K562 (cell line): Measurements from ENCODE around the gene LNX2. TPM values are rescaled to one million over a fixed set of nuclear protein-coding genes. Genes with fewer than 3 reads are reported as not detected.

Experiments used
- ATAC-seq: fragments of 200-7000 bp; cut with Tn5 transposase; 3 replicates; pipeline ENCODE4 v1.9.1; 2020; ENCODE audit warnings: moderate library complexity
- BruUV-seq: library from RNA; stranded (reverse); fragments of 400-500 nt; replicated peaks from 2 replicates; lab custom pipeline; 2021; lab: Mats Ljungman, UMichigan
- CTCF ChIA-PET: fragments of 300-600 bp; formaldehyde crosslinking; extraction: SDS; loops from one replicate; lab custom pipeline; 2021; ENCODE audit warnings: low intra/inter-chr PET ratio; lab: Yijun Ruan, JAX
- POLR2A ChIA-PET: fragments of 300-600, 350-650 bp; sonication (Branson Sonifier 250); formaldehyde crosslinking; extraction: SDS; loops from one replicate; lab custom pipeline; 2021; ENCODE audit warnings: antibody characterized with exemption, inconsistent platforms; lab: Yijun Ruan, JAX
- DNase-seq, 4 experiments: peaks; one replicate each; pipeline versions ENCODE4 v3.0.0 to v3.0.0-alpha.2; 2011 to 2018; ENCODE audit warnings: low spot score in 3 of 4, mixed read lengths in 3 of 4; ENCODE audit errors: extremely low read depth in 1 of 4
- FAIRE-seq: peaks from 2 replicates; lab custom pipeline; 2011; peaks lifted over from hg19 to GRCh38; lab: Jason Lieb, UNC
- H2AFZ ChIP-seq: 2 replicates; pipeline ENCODE4 v1.6.0; 2011; ENCODE audit warnings: low read depth, low read length, control low read depth, inconsistent platforms
- H3K27ac ChIP-seq: fragments of 200-600 bp; 3 replicates; pipeline ENCODE4 v1.8.0; 2011; ENCODE audit warnings: low read depth, mild to moderate bottlenecking, control low read depth, inconsistent platforms, low read length, moderate library complexity, mixed read lengths; ENCODE audit errors: extremely low read depth
- H3K27me3 ChIP-seq, 2 experiments: fragments of 300-600 bp in 1 of 2; 2 replicates in 1 of 2; 3 replicates in 1 of 2; pipeline versions ENCODE4 v1.6.0 to v1.8.0; 2011; ENCODE audit warnings: inconsistent platforms in 2 of 2, low read length in 2 of 2, mild to moderate bottlenecking in 1 of 2, mixed read lengths in 1 of 2, moderate library complexity in 1 of 2; ENCODE audit not compliant: control insufficient read depth in 2 of 2, insufficient read depth in 2 of 2
- H3K36me3 ChIP-seq: fragments of 300-600 bp; 3 replicates; pipeline ENCODE4 v1.8.0; 2011; ENCODE audit warnings: mild to moderate bottlenecking, low read length, inconsistent platforms; ENCODE audit not compliant: control insufficient read depth, insufficient read depth
- H3K4me1 ChIP-seq, 2 experiments: fragments of 200-600 bp in 1 of 2; replicated peaks in 1 of 2; 2 replicates in 1 of 2; 3 replicates in 1 of 2; pipeline versions ENCODE4 v1.5.1 to v1.8.0; 2011; ENCODE audit warnings: inconsistent platforms in 2 of 2, low read length in 2 of 2, mild to moderate bottlenecking in 1 of 2, mixed read lengths in 1 of 2, moderate library complexity in 1 of 2; ENCODE audit not compliant: control insufficient read depth in 2 of 2, insufficient read depth in 2 of 2
- H3K4me2 ChIP-seq: 2 replicates; pipeline ENCODE4 v1.6.1; 2011; ENCODE audit warnings: low read length, control low read depth, inconsistent platforms, mixed read lengths; ENCODE audit not compliant: insufficient read depth
- H3K4me3 ChIP-seq: fragments of 200-600 bp; sonication (generic), shearing (Covaris generic); 2 replicates; pipeline ENCODE4 v1.5.1; 2016; ENCODE audit warnings: control low read depth, inconsistent platforms
- H3K79me2 ChIP-seq: fragments of 200-600 bp; 3 replicates; pipeline ENCODE4 v1.8.0; 2011; ENCODE audit warnings: low read length, inconsistent platforms; ENCODE audit not compliant: control insufficient read depth, insufficient read depth
- H3K9ac ChIP-seq, 2 experiments: 2 replicates each; pipeline versions ENCODE4 v1.6.0 to v1.6.1; 2011; ENCODE audit warnings: low read depth in 2 of 2, low read length in 2 of 2, control low read depth in 1 of 2, inconsistent platforms in 1 of 2, mild to moderate bottlenecking in 1 of 2, mixed read lengths in 1 of 2; ENCODE audit not compliant: insufficient read depth in 1 of 2
- H3K9me1 ChIP-seq: one replicate; pipeline ENCODE4 v1.6.0; 2011; ENCODE audit warnings: inconsistent platforms, mild to moderate bottlenecking, low read length, moderate library complexity; ENCODE audit not compliant: control insufficient read depth, insufficient read depth
- H3K9me3 ChIP-seq: replicated peaks from 2 replicates; pipeline ENCODE4 v1.5.1; 2011; ENCODE audit warnings: low read depth, low read length, inconsistent platforms; ENCODE audit not compliant: control insufficient read depth, insufficient read depth
- H4K20me1 ChIP-seq: replicated peaks from 2 replicates; pipeline ENCODE4 v1.6.1; 2011; ENCODE audit warnings: low read length, inconsistent platforms, mixed read lengths; ENCODE audit not compliant: control insufficient read depth, insufficient read depth
- CC2D1A ChIP-seq: fragments of 450-650 bp; IDR thresholded peaks from 2 replicates; pipeline ENCODE4 v1.6.1; 2017; ENCODE audit warnings: mild to moderate bottlenecking
- FOXA3 ChIP-seq, 2 experiments: fragments of 450-650 bp in 1 of 2; sonication (generic) in 1 of 2; formaldehyde crosslinking; IDR thresholded peaks in 1 of 2; conservative IDR thresholded peaks in 1 of 2; 2 replicates each; pipeline versions ENCODE4 v1.4.0 to v1.8.0; 2020 to 2022; ENCODE audit warnings: mild to moderate bottlenecking in 2 of 2, missing genetic modification reagents in 1 of 2
- MTA3 ChIP-seq: fragments of 450-650 bp; formaldehyde crosslinking; IDR thresholded peaks from 2 replicates; pipeline ENCODE4 v1.6.1; 2017; ENCODE audit warnings: mild to moderate bottlenecking, borderline replicate concordance
- MXI1 ChIP-seq: IDR thresholded peaks from 2 replicates; pipeline ENCODE4 v1.6.1; 2011; ENCODE audit warnings: low read depth, mild to moderate bottlenecking, improper control_type of control experiment, low read length
- MYC ChIP-seq, 2 experiments: fragments of 250-450 bp in 1 of 2; sonication (Bioruptor Pico) in 1 of 2; IDR thresholded peaks; 2 replicates each; pipeline versions ENCODE4 v1.5.1 to v1.6.1; 2012 to 2021; ENCODE audit warnings: low read depth in 2 of 2, borderline replicate concordance in 1 of 2, improper control_type of control experiment in 1 of 2, low read length in 1 of 2, mild to moderate bottlenecking in 1 of 2, moderate library complexity in 1 of 2
- NCOA6 ChIP-seq: fragments of 450-650 bp; IDR thresholded peaks from 2 replicates; pipeline ENCODE4 v1.6.1; 2017; ENCODE audit warnings: mild to moderate bottlenecking
- NFXL1 ChIP-seq: fragments of 450-650 bp; formaldehyde crosslinking; IDR thresholded peaks from 2 replicates; pipeline ENCODE4 v1.4.0; 2021; ENCODE audit warnings: mild to moderate bottlenecking
- NRF1 ChIP-seq, 2 experiments: fragments of 450-650 bp; IDR thresholded peaks in 1 of 2; conservative IDR thresholded peaks in 1 of 2; 2 replicates each; pipeline ENCODE4 v1.6.1; 2014; ENCODE audit warnings: mild to moderate bottlenecking in 2 of 2
- RHOXF2B ChIP-seq: fragments of 250-450 bp; sonication (Bioruptor Pico); conservative IDR thresholded peaks from 2 replicates; pipeline ENCODE4 v1.5.1; 2021
- ZNF384 ChIP-seq: IDR thresholded peaks from 2 replicates; pipeline ENCODE4 v1.6.1; 2012; ENCODE audit warnings: low read depth, low read length, improper control_type of control experiment
- ZSCAN29 ChIP-seq: fragments of 450-650 bp; IDR thresholded peaks from 2 replicates; pipeline ENCODE4 v1.6.1; 2017
- WGBS: fragments of 100-300 bp; shearing (Covaris generic); methylation state at CpG from one replicate; pipeline ENCODE4 v1.1.6; 2016; ENCODE audit warnings: low coverage, mixed read lengths; ENCODE audit not compliant: insufficient coverage; ENCODE audit errors: missing lambda C conversion rate; 5-methylcytosine and 5-hydroxymethylcytosine counted together
- in situ Hi-C: fragments of 300-500 bp; cut with MboI; formaldehyde crosslinking; loops from 4 replicates; pipeline ENCODE4 v1.15.0; 2018; ENCODE audit warnings: inconsistent platforms, mixed read lengths
- intact Hi-C: fragments of 100-400 bp; cut with micrococcal nuclease; formaldehyde crosslinking; loops from 2 replicates; pipeline ENCODE4 v1.14.2; 2022
- polyA plus RNA-seq, 8 experiments: library from polyadenylated mRNA; depleted of rRNA in 4 of 8; stranded (reverse) in 5 of 8; unstranded in 3 of 8; fragments of >200 nt; fragmentation: Nextera tagmentation in 2 of 8; fragmentation: Illumina TruSeq in 1 of 8; extraction: Ambion mirVana in 2 of 8; extraction: Trizol in 1 of 8; gene quantifications; 2 replicates each; pipeline versions ENCODE4 v1.2.1 to v1.2.3, GENCODE V29; 2011 to 2014; ENCODE audit warnings: inconsistent platforms in 1 of 8, missing spikeins in 1 of 8
- total RNA-seq, 7 experiments: library from RNA; depleted of rRNA in 6 of 7; stranded (reverse); fragments of >200 nt in 6 of 7; fragmentation: Illumina TruSeq in 2 of 7; extraction: Trizol in 2 of 7; gene quantifications; 2 replicates each; pipeline versions ENCODE4 v1.2.1 to v1.2.3, GENCODE V29; 2011 to 2021; ENCODE audit warnings: low replicate concordance in 1 of 7
- TF ChIP-seq, protein P1 (sequence below): fragments of 450-650 bp; IDR thresholded peaks from 2 replicates; pipeline ENCODE4 v1.6.1; 2016; ENCODE audit warnings: borderline replicate concordance
- TF ChIP-seq, protein P2 (sequence below): sonication (generic); formaldehyde crosslinking; IDR thresholded peaks from 2 replicates; pipeline ENCODE4 v1.8.1; 2023; ENCODE audit warnings: mild to moderate bottlenecking, missing genetic modification reagents
- TF ChIP-seq, protein P3 (sequence below): fragments of 250-450 bp; sonication (Bioruptor Pico); IDR thresholded peaks from 2 replicates; pipeline ENCODE4 v1.4.0; 2020; ENCODE audit warnings: mild to moderate bottlenecking, moderate library complexity
- TF ChIP-seq, protein P4 (sequence below): fragments of 450-650 bp; IDR thresholded peaks from 2 replicates; pipeline ENCODE4 v1.6.1; 2016

LNX2 gene
- total and polyA plus RNA-seq, 9 of the 15 experiments (the other 6 are each of a cell fraction or from before 2014, with no cell fraction given): 1.5 to 5.5 (median 4.0) TPM

DNA sequence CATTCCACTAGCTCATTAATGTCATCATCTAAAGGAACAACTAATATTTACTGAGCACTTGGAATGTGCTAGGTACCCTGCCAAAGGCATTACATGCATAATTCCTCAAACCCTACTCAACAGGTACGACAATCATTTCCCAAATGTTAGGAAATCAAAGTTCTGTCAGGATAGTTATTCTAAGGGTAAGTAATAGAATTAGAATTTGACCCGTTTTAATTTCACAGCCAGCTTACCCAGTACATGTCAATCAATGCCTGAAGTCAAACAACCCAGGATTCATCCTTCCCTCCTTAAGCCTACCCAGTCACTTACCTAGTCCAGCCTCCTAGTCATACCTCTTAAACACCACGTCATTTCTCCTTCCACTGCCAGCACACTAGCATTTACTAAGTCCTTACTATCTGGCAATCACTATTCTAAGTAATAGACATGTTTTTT is 2.4 kb downstream of the LNX2 start:
- Histone ChIP-seq H3K36me3 (peaks cover 2% of the 10 kb centered on the region; the same call in 2 of the 3 replicates), H3K4me2 (no peak overlapping the region), H3K4me1 (peaks cover 5 to 14% of the 10 kb centered on the region in 2 experiments; a peak in 3 of 5 replicates), H3K27me3 (no peaks in the 10 kb centered on the region), H4K20me1 (no peaks in the 10 kb centered on the region; the same call in 1 of the 2 replicates), H3K9me1 (no peaks in the 10 kb centered on the region), H3K27ac (no peak overlapping the region), H3K9me3 (no peaks in the 10 kb centered on the region), H3K9ac (no peak overlapping the region), H3K4me3 (no peak overlapping the region), H3K79me2 (peaks cover 35% of the 10 kb centered on the region), H2AFZ (no peak overlapping the region)
- 62% methylated on average over 3 of the region's 3 CpGs for WGBS
- DNase-seq (no peak), FAIRE-seq (no peak), ATAC-seq (no peak)
- intact Hi-C loops: no loop called here
- BruUV-seq: no TSS peak
- ChIA-PET POLR2A (no interaction called here), CTCF (no interaction called here)
- in situ Hi-C loops: no loop called here
- TF ChIP-seq, protein P1, sequence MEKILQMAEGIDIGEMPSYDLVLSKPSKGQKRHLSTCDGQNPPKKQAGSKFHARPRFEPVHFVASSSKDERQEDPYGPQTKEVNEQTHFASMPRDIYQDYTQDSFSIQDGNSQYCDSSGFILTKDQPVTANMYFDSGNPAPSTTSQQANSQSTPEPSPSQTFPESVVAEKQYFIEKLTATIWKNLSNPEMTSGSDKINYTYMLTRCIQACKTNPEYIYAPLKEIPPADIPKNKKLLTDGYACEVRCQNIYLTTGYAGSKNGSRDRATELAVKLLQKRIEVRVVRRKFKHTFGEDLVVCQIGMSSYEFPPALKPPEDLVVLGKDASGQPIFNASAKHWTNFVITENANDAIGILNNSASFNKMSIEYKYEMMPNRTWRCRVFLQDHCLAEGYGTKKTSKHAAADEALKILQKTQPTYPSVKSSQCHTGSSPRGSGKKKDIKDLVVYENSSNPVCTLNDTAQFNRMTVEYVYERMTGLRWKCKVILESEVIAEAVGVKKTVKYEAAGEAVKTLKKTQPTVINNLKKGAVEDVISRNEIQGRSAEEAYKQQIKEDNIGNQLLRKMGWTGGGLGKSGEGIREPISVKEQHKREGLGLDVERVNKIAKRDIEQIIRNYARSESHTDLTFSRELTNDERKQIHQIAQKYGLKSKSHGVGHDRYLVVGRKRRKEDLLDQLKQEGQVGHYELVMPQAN: no peak
- TF ChIP-seq, protein P2, sequence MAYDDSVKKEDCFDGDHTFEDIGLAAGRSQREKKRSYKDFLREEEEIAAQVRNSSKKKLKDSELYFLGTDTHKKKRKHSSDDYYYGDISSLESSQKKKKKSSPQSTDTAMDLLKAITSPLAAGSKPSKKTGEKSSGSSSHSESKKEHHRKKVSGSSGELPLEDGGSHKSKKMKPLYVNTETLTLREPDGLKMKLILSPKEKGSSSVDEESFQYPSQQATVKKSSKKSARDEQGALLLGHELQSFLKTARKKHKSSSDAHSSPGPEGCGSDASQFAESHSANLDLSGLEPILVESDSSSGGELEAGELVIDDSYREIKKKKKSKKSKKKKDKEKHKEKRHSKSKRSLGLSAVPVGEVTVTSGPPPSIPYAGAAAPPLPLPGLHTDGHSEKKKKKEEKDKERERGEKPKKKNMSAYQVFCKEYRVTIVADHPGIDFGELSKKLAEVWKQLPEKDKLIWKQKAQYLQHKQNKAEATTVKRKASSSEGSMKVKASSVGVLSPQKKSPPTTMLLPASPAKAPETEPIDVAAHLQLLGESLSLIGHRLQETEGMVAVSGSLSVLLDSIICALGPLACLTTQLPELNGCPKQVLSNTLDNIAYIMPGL: no peak
- no peak for TF ChIP-seq MXI1
- TF ChIP-seq, protein P3, sequence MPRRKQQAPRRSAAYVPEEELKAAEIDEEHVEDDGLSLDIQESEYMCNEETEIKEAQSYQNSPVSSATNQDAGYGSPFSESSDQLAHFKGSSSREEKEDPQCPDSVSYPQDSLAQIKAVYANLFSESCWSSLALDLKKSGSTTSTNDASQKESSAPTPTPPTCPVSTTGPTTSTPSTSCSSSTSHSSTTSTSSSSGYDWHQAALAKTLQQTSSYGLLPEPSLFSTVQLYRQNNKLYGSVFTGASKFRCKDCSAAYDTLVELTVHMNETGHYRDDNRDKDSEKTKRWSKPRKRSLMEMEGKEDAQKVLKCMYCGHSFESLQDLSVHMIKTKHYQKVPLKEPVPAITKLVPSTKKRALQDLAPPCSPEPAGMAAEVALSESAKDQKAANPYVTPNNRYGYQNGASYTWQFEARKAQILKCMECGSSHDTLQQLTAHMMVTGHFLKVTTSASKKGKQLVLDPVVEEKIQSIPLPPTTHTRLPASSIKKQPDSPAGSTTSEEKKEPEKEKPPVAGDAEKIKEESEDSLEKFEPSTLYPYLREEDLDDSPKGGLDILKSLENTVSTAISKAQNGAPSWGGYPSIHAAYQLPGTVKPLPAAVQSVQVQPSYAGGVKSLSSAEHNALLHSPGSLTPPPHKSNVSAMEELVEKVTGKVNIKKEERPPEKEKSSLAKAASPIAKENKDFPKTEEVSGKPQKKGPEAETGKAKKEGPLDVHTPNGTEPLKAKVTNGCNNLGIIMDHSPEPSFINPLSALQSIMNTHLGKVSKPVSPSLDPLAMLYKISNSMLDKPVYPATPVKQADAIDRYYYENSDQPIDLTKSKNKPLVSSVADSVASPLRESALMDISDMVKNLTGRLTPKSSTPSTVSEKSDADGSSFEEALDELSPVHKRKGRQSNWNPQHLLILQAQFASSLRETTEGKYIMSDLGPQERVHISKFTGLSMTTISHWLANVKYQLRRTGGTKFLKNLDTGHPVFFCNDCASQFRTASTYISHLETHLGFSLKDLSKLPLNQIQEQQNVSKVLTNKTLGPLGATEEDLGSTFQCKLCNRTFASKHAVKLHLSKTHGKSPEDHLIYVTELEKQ (CRISPR knock-in tag): no peak
- no peak for TF ChIP-seq MYC (IDR thresholded peaks at IDR 0.05; ENCODE audit: low read depth, low read length)
- no peak for TF ChIP-seq MYC (CRISPR knock-in tag; IDR thresholded peaks at IDR 0.05; ENCODE audit: borderline replicate concordance, low read depth)
- TF ChIP-seq NRF1 (conservative IDR thresholded peaks at IDR 0.05 in 1 of 2, IDR thresholded peaks at IDR 0.05 in 1 of 2): no peak
- TF ChIP-seq, protein P4, sequence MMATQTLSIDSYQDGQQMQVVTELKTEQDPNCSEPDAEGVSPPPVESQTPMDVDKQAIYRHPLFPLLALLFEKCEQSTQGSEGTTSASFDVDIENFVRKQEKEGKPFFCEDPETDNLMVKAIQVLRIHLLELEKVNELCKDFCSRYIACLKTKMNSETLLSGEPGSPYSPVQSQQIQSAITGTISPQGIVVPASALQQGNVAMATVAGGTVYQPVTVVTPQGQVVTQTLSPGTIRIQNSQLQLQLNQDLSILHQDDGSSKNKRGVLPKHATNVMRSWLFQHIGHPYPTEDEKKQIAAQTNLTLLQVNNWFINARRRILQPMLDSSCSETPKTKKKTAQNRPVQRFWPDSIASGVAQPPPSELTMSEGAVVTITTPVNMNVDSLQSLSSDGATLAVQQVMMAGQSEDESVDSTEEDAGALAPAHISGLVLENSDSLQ: no peak
- TF ChIP-seq NFXL1 (CRISPR knock-in tag): no peak
- TF ChIP-seq MTA3: no peak
- TF ChIP-seq ZSCAN29: no peak
- TF ChIP-seq CC2D1A: no peak
- no peak for TF ChIP-seq FOXA3 (CRISPR knock-in tag; conservative IDR thresholded peaks at IDR 0.05 in 1 of 2, IDR thresholded peaks at IDR 0.05 in 1 of 2)
- TF ChIP-seq RHOXF2B (CRISPR knock-in tag): no peak
- no peak for TF ChIP-seq ZNF384
- no peak for TF ChIP-seq NCOA6
